ENCODE measurements around the gene ADAMTS2.
A peak's percentile ranks its signal among the peaks of the same experiment; 100 is the strongest.

Gene ADAMTS2

DNA sequence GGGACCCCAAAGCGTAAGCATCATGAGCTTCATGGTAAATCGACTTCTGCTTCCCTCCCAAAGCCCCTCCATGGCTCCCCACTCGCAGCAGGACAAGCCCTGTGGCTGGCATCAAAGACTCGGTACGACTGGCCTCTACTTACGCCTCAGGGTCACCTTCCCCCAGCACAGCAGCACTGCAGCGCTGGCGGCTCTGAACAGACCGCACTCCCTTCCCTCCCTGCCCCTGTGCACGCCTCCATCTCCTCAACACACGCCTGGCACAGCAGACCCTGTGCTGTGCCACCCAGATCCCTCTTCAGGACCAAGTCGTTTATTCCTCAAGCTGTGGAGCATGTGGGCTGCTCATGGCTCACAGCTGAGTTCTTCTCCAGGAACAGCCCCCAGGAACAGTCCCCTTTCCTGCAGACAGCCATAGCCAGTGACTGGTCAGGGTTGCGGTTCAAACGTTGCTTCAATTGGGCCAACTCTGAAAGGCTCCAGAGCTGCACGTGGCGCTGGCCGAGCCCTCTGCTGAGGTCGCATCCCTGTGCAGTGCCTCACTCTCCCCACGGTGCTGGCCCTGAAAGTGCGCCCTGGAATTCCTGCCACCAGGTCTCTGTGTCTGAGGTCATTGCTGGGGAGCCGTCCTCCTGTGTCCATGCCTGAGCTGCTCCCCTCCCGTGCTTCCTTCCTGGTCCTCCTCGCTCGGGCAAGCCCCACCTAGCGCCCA, 197.1 kb downstream of the ADAMTS2 start:
- no peak overlapping the region for H3K4me3 ChIP-seq (ENCODE audit: low read length)
- DNase-seq (ENCODE audit: low read depth, low spot score): no peak

DNA sequence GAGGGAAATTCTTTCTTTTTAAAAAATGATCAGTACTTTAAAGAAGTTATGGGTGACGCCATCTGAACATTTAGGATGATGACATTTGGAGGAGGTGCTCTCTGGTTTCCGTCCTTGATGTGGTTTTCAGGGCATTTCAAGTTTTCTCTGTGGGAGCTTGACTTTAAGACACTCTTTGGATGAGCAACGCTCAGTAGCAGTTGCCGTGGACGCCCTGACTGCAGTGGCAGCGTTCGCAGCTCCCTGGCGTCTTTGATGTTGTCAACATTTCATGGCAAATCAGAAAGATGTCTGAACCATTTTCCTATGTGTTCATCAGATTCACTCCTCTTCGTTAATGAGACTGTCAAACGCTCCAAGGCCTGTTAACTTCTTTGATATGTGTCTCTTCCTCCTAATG, 199.0 kb downstream of the ADAMTS2 start:
- peak; percentile 28 for DNase-seq (ENCODE audit: low read depth, low spot score)
- no peak overlapping the region for H3K4me3 ChIP-seq (ENCODE audit: low read length)

DNA sequence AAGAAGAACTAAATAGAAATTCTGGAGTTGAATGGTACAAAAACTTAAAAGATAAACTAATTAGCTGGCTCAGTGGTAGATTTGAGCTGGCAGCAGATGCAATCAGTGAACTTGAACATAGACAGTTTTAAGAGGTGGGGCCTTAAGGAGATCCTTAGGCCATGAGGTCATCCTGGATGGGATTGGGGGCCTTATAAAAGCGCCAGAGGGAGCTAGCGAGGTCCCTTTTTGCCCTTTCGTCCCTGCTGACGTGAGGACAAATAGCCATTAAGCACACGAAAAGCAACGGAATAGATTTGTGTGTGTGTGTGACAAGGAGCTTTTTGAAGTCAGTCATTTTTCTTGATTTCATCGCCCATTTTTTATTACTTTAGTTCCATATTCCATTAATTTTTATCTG, 201.8 kb downstream of the ADAMTS2 start:
- no peak for DNase-seq (ENCODE audit: low read depth, low spot score)
- no peak overlapping the region for H3K4me3 ChIP-seq (ENCODE audit: low read length)

DNA sequence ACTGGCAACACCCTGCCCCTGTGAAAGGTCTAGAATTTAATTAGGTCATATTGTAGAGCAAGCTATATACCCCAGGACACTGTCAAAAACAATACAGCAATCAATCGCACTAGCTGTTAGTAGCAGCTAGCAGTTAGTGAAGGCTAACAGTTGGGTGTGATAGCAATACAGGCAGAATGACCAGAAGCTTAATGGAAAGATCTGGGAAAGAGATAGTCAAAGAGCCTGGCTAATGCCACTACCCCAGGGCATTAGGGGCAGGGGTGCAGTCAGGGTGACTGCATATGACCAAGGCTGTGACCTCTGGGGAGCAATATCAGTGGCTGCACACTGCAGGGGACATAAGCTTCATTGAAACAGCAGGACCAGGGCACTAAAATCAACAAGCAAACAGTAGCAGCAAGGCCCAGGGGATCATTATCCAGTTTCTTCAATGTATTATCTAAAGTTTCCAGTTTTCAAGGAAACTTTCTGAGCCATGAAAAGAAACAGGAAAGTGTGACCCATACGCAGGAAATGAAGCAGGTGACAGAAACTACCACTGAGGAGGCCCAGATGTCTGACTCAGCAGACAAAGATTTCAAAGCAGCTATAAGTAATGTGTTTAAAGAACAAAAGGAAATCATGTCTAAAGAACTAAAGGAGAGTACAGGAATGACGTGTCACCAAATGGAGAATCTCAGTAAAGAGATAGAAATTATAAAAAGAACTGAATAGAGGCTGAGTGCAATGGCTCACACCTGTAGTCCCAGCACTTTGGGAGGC, 202.6 kb downstream of the ADAMTS2 start:
- DNase-seq (ENCODE audit: low read depth, low spot score): no peak
- no peak overlapping the region for H3K4me3 ChIP-seq (ENCODE audit: low read length)

DNA sequence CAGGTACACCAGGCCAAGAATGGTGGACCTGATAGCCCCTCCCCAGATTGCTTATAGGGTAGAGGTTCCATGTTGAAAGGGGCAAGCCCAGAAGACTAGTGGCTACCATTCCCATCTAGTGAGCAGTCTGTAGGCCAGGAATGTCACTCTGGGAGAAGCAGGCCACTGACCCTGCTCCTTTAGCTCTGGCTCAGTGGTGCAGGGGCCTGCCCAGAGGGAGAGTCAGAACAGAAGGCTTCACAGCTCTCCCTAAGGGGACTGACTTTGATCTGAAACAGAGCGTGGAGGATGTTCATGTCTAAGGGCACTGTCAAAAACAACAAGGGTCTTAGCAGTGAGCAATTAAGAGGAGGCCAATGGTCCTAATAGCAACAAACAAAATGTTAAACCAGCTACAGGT, 203.4 kb downstream of the ADAMTS2 start:
- H3K4me3 ChIP-seq (ENCODE audit: low read length): no peak overlapping the region

DNA sequence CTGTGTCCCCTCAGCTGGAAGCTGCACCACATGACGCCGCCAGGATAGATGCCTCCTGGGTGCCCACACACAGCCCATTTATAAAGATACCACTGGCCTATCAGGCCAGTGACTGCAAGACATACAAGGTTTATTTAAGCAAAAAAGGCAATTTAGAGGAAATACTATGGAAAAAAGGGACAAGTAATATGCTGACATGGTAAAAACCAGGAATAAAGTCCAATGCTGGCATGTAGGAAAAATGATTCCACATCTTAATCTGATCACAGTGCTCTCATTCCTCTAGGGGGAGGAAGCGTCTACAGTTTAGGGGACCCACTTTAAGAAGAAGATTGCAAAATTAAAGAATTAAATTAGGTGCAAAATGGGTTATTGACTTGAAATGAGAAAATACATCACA, 205.0 kb downstream of the ADAMTS2 start:
- no peak overlapping the region for H3K4me3 ChIP-seq (ENCODE audit: low read length)
- DNase-seq (ENCODE audit: low read depth, low spot score): no peak

More for the DNA sequence above, 203.4 kb downstream of the ADAMTS2 start:
- DNase-seq (ENCODE audit: low read depth, low spot score): no peak

DNA sequence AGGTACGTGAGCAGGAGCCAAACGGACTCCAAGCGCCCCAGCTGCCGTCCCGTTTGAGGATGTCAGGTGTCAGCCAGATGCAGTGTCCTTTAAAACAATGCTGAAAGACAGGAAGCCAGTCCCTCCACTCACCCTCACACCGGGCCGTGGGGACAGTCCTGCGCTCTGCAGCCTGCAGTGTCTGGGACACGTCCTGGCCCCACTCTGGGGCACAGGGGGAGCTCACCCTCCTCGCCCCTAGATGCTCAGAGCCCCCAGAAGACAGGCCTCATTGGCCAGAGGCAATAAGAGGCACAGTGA, 205.4 kb downstream of the ADAMTS2 start:
- DNase-seq (ENCODE audit: low read depth, low spot score): no peak
- no peak overlapping the region for H3K4me3 ChIP-seq (ENCODE audit: low read length)

DNA sequence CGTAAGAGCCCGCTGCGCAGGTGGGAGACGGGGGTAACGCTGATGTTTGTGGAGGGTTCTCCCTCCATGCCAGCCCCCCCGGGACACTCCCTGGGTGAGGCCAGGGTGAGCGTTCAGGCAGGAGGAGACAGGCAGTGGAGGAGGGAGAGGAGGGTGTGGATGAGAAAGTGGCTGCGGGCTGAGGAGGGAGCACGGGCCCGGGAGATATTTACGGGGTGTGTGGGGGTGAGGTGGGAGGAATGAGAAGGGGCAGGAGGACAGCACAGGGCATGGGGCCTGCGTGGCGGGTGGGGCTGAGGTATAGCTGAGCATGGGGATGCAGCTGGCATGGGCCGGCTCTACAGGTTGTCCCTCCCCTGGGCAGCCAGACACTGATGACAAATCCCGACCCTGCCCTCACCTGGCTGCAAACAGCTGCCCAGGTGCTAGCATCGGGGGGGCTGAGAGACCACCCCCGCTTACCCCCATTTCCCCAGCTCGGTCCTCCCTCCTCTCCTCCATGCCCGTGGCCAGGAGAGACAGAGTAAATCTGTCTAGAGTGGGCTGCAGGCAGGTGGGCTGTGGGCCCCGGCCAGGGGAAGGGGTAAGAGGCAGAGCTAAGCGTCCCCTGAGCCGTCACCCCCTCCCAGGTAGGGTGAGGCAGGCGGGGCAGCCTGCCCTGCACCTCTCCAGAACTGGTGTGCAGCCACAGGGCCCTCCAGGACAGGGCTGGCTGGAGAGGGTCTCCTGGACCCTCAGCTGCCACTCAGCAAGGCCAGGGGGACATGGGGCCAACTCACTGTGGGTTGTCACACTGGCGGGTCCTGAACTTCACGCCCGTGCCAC, 205.9 kb downstream of the ADAMTS2 start:
- H3K4me3 ChIP-seq (ENCODE audit: low read length): no peak overlapping the region
- DNase-seq (ENCODE audit: low read depth, low spot score): no peak

DNA sequence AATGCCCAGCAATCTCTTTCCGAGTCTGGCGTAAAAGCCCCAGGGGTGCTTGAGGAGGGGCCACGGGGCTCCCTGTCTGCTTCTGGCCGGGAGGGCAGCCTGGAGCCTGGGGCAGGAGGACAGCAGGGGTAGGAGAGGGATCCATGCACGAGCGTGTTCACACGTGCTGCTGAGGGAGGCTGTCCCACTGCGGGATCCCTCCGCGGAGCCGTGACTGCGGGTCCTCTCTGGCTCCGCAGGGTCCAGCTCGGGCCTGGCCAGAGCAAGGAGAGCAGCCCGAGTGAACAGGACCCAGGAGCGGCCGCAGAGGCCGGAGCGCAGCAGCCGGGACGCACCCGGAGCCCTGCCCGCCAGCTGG, 206.7 kb downstream of the ADAMTS2 start:
- no peak overlapping the region for H3K4me3 ChIP-seq (ENCODE audit: low read length)
- no peak for DNase-seq (ENCODE audit: low read depth, low spot score)

DNA sequence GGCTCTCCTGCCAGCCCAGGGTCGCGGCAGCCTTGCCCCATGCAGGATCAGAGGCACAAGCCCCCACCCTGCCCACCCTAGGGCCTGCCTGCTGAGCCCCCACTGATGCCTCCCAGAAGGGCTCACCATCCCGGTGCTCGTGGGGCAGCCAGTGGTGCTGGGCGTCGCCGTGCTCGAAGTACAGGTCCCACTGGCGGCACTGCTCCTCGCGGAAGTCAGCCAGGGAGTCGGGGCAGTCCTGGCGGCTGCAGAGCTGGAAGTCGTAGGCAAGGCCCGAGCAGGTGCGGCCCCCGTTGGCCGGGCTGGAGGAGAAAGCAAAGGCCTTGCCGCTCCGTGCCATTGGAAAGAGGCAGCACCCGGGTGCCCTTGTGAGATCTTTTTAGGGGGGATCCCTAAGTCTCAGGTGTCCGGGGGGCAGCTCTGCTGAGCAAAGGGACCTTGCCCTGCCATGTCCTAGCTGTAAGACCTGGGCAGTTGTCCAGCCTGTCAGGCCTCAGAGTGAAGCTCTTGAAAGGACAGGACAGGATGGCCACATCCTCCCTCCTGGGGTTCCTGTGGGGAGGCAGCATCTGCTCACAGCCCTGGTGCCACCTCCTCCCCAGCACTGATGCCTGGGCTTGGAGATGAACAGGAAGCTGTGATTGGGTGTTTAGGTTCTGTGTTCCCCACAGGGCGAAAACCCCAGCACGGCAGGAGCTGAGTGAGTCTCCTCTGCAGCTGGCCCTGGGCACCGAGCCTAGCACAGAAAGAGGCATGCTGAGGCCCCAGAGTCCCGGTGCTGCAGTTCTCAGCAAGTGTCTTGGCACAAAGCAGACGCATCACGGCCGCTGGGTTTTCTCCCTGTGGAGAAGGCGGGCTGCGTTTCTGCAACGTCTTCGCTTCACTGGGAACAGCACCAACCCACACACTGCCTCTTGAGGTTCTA, 207.4 kb downstream of the ADAMTS2 start:
- H3K4me3 ChIP-seq (ENCODE audit: low read length): no peak overlapping the region
- no peak for DNase-seq (ENCODE audit: low read depth, low spot score)

DNA sequence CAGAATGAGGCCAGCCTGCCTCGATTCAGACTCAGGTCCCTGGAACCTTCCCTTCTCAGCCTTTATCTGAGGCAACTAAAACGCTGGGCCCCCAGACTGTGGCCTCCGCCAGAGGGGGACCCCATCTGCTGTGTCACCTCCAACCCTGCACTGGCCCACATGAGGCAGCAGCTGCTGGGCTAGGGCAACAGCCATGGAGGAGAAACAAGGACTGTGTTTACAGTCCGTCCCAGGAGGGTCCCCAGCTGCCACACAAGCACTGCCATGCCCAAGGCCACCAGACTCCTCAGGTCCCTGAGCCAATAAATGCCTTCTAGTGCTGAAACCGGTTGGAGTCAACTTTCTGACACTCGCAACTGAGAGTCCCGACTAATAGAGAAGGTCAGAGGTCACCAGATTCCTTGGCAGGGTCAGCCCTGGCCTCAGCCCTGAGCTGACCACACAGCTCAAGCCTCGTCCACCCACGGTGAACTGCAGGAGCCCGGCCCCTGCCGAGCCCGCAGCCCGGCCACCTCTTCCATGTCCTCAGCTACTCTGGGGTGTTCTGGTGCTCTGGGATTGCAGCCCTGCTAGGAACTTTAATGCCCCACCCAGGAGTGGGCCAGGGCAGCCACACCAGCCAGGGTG, 208.1 kb downstream of the ADAMTS2 start:
- H3K4me3 ChIP-seq (ENCODE audit: low read length): no peak overlapping the region

DNA sequence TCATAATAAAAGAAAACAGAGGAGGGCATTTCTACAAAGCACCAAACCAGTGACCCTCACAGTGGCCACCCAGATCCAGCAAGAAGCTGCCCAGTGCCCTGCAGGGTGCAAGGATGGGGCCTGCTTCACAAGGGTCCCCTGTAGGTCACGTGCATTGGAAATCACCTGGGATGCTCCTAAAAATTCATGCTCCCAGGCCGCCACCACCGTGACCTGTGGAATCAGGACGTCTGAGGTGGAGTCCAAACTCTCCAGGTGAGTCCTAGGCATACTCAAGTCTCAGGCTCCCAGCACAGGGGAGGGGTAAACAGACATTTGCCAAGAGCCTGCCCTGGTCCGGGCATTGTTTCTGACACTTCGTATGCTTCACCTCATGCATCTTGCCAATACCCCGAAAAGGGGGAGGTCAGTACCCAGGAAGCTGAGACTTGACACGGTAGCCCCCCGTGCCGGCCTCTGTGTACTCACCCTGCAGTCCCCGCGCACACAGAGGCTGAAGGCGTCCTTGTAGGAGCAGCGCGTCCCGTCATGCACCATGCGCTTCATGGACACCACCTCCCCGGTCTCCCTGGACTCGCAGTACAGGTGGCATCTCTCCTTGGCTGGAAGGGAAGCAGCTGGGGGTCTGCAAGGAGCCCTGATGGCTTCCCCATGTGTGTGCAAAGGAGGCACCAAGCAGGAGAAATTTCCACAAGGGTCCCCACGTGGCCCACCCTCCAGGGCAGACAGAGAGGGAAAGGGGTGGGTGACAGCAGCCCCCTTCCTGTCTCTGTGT, 209.6 kb downstream of the ADAMTS2 start:
- no peak for DNase-seq (ENCODE audit: low read depth, low spot score)
- no peak overlapping the region for H3K4me3 ChIP-seq (ENCODE audit: low read length)

More for the DNA sequence above, 208.1 kb downstream of the ADAMTS2 start:
- no peak for DNase-seq (ENCODE audit: low read depth, low spot score)

DNA sequence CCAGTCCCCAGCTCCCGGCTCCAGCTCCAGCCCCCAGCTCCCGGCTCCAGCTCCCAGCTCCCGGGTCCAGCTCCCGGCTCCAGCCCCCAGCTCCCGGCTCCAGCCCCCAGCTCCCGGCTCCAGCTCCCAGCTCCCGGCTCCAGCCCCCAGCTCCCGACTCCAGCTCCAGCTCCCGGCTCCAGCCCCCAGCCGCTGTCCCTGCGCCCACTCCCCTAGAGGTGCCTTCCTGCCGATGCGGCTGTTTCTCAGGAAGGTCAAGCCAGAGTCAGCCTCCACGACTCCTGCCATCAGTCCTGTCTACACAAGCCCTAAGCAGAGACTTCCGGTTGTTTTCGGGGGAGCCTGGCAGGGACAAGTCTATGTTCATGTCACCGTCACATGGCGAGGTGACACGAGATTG, 210.3 kb downstream of the ADAMTS2 start:
- no peak overlapping the region for H3K4me3 ChIP-seq (ENCODE audit: low read length)
- no peak for DNase-seq (ENCODE audit: low read depth, low spot score)

DNA sequence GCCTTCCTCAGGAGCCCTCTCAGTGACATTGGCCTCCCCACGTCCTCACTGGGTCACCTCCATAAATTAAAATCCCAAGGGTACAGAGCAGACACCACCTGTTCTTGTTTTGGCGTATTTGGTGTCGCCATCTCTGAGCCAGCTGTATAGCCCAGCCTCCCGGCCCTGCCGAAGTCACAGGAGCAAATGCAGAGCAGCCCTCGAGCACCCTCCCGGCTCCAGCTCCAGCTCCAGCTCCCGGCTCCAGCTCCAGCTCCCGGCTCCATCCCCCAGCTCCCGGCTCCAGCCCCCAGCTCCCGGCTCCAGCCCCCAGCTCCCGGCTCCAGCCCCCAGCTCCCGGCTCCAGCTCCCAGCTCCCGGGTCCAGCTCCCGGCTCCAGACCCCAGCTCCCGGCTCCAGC, 210.8 kb downstream of the ADAMTS2 start:
- no peak for DNase-seq (ENCODE audit: low read depth, low spot score)

DNA sequence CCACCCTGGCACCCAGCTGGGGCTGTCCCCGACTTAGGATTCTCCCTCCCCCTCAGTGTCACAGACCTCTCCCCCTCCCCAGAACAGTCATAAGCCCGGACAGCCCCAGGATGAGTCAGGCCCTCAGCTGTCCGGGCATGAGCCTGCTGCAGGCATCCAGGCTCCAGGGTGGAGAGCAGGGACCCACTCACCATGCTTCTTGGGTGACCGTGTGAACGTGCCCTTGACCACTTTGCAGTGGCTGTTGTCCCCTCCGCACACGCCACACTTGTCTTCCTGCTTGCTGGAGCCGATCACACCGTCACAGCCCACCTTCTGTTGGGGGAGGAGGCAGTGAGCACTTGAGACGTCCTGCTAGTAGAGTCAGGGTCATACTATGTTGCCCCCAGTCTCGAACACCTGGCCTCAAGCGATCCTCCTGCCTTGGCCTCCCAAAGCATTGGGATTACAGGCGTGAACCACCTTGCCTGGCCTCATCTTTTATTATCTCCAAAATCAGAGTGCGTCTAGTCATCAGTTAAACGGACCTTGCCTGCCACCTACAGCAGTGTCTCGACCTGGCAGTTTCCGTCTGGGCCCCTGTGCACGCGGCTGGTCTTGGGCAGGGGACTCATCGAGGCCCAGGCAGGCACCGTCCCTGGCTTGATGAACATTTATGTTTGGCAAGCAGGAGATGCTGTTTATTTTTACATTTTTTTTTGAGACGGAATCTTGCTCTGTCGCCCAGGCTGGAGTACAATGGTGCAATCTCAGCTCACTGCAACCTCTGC, 212.5 kb downstream of the ADAMTS2 start:
- H3K4me3 ChIP-seq (ENCODE audit: low read length): no peak overlapping the region
- DNase-seq (ENCODE audit: low read depth, low spot score): no peak

More for the DNA sequence above, 210.8 kb downstream of the ADAMTS2 start:
- H3K4me3 ChIP-seq (ENCODE audit: low read length): no peak overlapping the region

DNA sequence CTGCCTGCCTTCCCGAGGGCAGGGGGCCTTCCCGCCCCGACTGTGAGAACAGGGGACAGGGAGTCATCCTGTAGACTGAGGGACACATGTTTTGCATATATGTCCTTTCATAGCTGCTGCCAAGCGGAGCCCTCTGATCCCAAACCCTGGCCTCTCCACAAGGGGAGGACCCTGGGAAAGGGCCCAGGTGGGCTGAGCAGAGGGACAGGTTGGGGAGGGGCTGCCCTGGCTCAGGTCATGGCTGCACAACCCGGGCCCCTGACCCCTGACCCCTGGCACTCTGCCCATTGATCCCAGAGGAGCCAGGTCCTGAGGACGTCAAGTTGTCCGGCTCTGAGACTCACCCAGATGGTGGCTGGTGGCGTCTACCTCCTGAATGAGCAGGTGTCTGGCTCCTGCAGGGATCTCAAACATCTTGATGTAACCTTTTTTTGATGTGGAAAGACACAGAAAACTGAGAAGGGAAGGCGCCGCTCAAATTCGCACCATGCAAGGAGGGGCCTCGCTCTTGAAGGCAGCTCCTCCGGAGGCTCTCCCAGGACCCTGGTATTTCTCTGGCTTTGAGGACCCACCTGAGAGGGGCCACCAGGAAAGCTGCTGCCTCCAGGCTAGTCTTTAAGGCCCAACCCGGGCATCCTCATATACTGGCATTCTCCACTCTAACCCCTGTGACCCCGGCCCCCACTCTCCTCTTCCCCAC, 213.2 kb downstream of the ADAMTS2 start:
- no peak overlapping the region for H3K4me3 ChIP-seq (ENCODE audit: low read length)
- DNase-seq (ENCODE audit: low read depth, low spot score): no peak

DNA sequence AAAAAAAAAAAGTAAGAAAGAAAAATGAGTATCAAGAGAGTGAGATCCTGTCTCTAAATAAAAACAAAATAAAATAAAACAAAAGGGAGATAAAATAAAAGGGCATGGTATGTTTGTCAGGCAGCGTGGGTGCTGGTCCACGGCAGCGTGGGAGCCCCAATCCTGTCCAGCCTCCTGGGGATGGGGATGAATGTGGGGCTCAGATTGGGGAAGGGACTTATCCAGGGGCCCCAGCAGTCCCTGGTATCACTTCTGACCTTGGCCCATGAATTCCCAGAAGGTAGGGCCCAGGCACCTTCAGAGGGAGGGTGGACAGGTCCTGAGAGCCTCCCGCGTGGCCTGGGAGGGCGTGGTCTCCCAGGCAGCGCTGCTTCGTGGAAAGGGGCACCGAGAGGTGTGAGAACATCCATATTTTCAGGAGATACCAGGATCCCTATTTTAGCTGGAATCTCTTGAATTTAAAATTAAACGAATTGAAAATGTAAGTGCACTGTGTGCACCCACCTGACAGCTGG, 213.9 kb downstream of the ADAMTS2 start:
- DNase-seq (ENCODE audit: low read depth, low spot score): no peak
- no peak overlapping the region for H3K4me3 ChIP-seq (ENCODE audit: low read length)
